ENCODE results near the gene TAF11L10. TPM values are rescaled to one million over a fixed set of nuclear protein-coding genes. Genes with fewer than 3 reads are reported as not detected.
"Not testable (repeated sequence)": the region's sequence is repeated elsewhere in the genome, so short reads cannot be mapped to it uniquely, and the experiment has no call there.

Gene TAF11L10
- polyA plus RNA-seq (2011; rRNA removed) (not detected in 2 replicates), polyA minus RNA-seq (2011; rRNA and poly(A)+ RNA removed) (not detected in 2 replicates)

- DNase-seq (ENCODE audit: low read depth, low spot score); H3K4me3 ChIP-seq (ENCODE audit: low read depth, low read length); CTCF ChIA-PET; H3K9me3 ChIP-seq (ENCODE audit: control insufficient read depth, insufficient read depth, low read length); H3K27me3 ChIP-seq (ENCODE audit: control insufficient read depth, insufficient read depth, low read length); POLR2A ChIA-PET; H3K27ac ChIP-seq (ENCODE audit: low read depth, low read length): not testable (repeated sequence)
Observed at GRCh38 chr5:17597728-17598127, at the start of gene TAF11L10. Gene TAF11L10, minus strand, starts transcription at chr5:17597828.

- CTCF ChIA-PET, result no interaction called here
- no peak for TF ChIP-seq CTCF (IDR thresholded peaks at IDR 0.05; ENCODE audit: low read depth, low read length)
- POLR2A ChIA-PET, result no interaction called here
- H3K4me3 ChIP-seq (ENCODE audit: low read depth, low read length), result no peak within 1 kb of the TSS
- H3K9me3 ChIP-seq (ENCODE audit: control insufficient read depth, insufficient read depth, low read length), result peaks cover 10% of the 10 kb centered on the region
- no peaks in the 10 kb centered on the region for H3K27me3 ChIP-seq (ENCODE audit: control insufficient read depth, insufficient read depth, low read length)
- no peak within 1 kb of the TSS for H3K27ac ChIP-seq (ENCODE audit: low read depth, low read length)
- DNase-seq (ENCODE audit: low read depth, low spot score), result no peak
Observed at GRCh38 chr5:17634160-17634559, 36.5 kb upstream of the TAF11L10 start, which contains the start of gene TAF11L14. Gene TAF11L14, plus strand, starts transcription at chr5:17634460.

- H3K27me3 ChIP-seq (ENCODE audit: control insufficient read depth, insufficient read depth, low read length); POLR2A ChIA-PET: not testable (repeated sequence)
Observed at GRCh38 chr5:17631788-17632187, 34.2 kb upstream of the TAF11L10 start, which contains the start of gene TAF11L13. Gene TAF11L13, plus strand, starts transcription at chr5:17632088.

GRCh38 chr5:17625686-17626085 is 28.1 kb upstream of the TAF11L10 start:
- TF ChIP-seq CTCF (IDR thresholded peaks at IDR 0.05; ENCODE audit: low read depth, low read length), result no peak
- Histone ChIP-seq H3K4me3 (ENCODE audit: low read depth, low read length) (no peak overlapping the region), H3K27ac (ENCODE audit: low read depth, low read length) (no peak overlapping the region), H3K27me3 (ENCODE audit: control insufficient read depth, insufficient read depth, low read length) (no peaks in the 10 kb centered on the region), H3K9me3 (ENCODE audit: control insufficient read depth, insufficient read depth, low read length) (peaks cover 11% of the 10 kb centered on the region)
- DNase-seq (ENCODE audit: low read depth, low spot score), result no peak
- ChIA-PET CTCF (no interaction called here), POLR2A (no interaction called here)

More at GRCh38 chr5:17631788-17632187, 34.2 kb upstream of the TAF11L10 start, which contains the start of gene TAF11L13:
- H3K27ac ChIP-seq (ENCODE audit: low read depth, low read length); CTCF ChIA-PET; DNase-seq (ENCODE audit: low read depth, low spot score); H3K4me3 ChIP-seq (ENCODE audit: low read depth, low read length): not testable (repeated sequence)
- H3K9me3 ChIP-seq (ENCODE audit: control insufficient read depth, insufficient read depth, low read length), result peaks cover 10% of the 10 kb centered on the region

GRCh38 chr5:17620627-17621026 is 23.0 kb upstream of the TAF11L10 start:
- no peak overlapping the region for H3K4me3 ChIP-seq (ENCODE audit: low read depth, low read length)
- H3K27me3 ChIP-seq (ENCODE audit: control insufficient read depth, insufficient read depth, low read length), result no peaks in the 10 kb centered on the region
- CTCF ChIA-PET, result no interaction called here
- H3K27ac ChIP-seq (ENCODE audit: low read depth, low read length), result no peak overlapping the region
- POLR2A ChIA-PET, result no interaction called here
- H3K9me3 ChIP-seq (ENCODE audit: control insufficient read depth, insufficient read depth, low read length), result peaks cover 12% of the 10 kb centered on the region
- no peak for DNase-seq (ENCODE audit: low read depth, low spot score)
- no peak for TF ChIP-seq CTCF (IDR thresholded peaks at IDR 0.05; ENCODE audit: low read depth, low read length)

- CTCF ChIA-PET, result no interaction called here
- H3K9me3 ChIP-seq (ENCODE audit: control insufficient read depth, insufficient read depth, low read length), result peaks cover 15% of the 10 kb centered on the region
- no peak for DNase-seq (ENCODE audit: low read depth, low spot score)
- POLR2A ChIA-PET, result no interaction called here
- H3K27ac ChIP-seq (ENCODE audit: low read depth, low read length), result no peak overlapping the region
- no peak overlapping the region for H3K4me3 ChIP-seq (ENCODE audit: low read depth, low read length)
- no peaks in the 10 kb centered on the region for H3K27me3 ChIP-seq (ENCODE audit: control insufficient read depth, insufficient read depth, low read length)
- TF ChIP-seq CTCF (IDR thresholded peaks at IDR 0.05; ENCODE audit: low read depth, low read length), result no peak
Observed at GRCh38 chr5:17619354-17619753, 21.7 kb upstream of the TAF11L10 start.
